ENCODE data around the gene EYA3.
A peak's percentile ranks its signal among the peaks of the same experiment; 100 is the strongest.

Gene EYA3

GRCh38 chr1:27954186-27954585 is 134.2 kb downstream of the EYA3 start:
- no peak for FAIRE-seq

GRCh38 chr1:27952147-27952546 is 136.3 kb downstream of the EYA3 start:
- FAIRE-seq (no peak), DNase-seq (ENCODE audit: insufficient read length, low spot score) (no peak)
- no peak for TF ChIP-seq POLR2A (IDR thresholded peaks at IDR 0.05; ENCODE audit: low read depth, low read length)

More at GRCh38 chr1:27954186-27954585, 134.2 kb downstream of the EYA3 start:
- no peak for TF ChIP-seq POLR2A (IDR thresholded peaks at IDR 0.05; ENCODE audit: low read depth, low read length)
- no peak for DNase-seq (ENCODE audit: insufficient read length, low spot score)

- DNase-seq (ENCODE audit: insufficient read length, low spot score) (no peak), FAIRE-seq (no peak)
- no peak for TF ChIP-seq POLR2A (IDR thresholded peaks at IDR 0.05; ENCODE audit: low read depth, low read length)
These were observed 137.0 kb downstream of the EYA3 start for GRCh38 chr1:27951396-27951795.

GRCh38 chr1:27949027-27949426 is 139.4 kb downstream of the EYA3 start:
- no peak for FAIRE-seq
- TF ChIP-seq POLR2A (IDR thresholded peaks at IDR 0.05; ENCODE audit: low read depth, low read length) = no peak
- no peak for DNase-seq (ENCODE audit: insufficient read length, low spot score)

GRCh38 chr1:27945020-27945419 is 143.4 kb downstream of the EYA3 start:
- no peak for DNase-seq (ENCODE audit: insufficient read length, low spot score)

GRCh38 chr1:27941671-27942540 is 146.5 kb downstream of the EYA3 start:
- DNase-seq (ENCODE audit: insufficient read length, low spot score) (no peak), FAIRE-seq (no peak)
- no peak for TF ChIP-seq POLR2A (IDR thresholded peaks at IDR 0.05; ENCODE audit: low read depth, low read length)

More at GRCh38 chr1:27945020-27945419, 143.4 kb downstream of the EYA3 start:
- no peak for FAIRE-seq
- no peak for TF ChIP-seq POLR2A (IDR thresholded peaks at IDR 0.05; ENCODE audit: low read depth, low read length)

GRCh38 chr1:27940870-27941560 is 147.4 kb downstream of the EYA3 start:
- FAIRE-seq (no peak), DNase-seq (ENCODE audit: insufficient read length, low spot score) (no peak)
- TF ChIP-seq POLR2A (IDR thresholded peaks at IDR 0.05; ENCODE audit: low read depth, low read length) = no peak

- FAIRE-seq (no peak), DNase-seq (ENCODE audit: insufficient read length, low spot score) (no peak)
- no peak for TF ChIP-seq POLR2A (IDR thresholded peaks at IDR 0.05; ENCODE audit: low read depth, low read length)
These were observed 148.1 kb downstream of the EYA3 start for GRCh38 chr1:27940297-27940696.

GRCh38 chr1:27938488-27938887 is 149.9 kb downstream of the EYA3 start:
- TF ChIP-seq POLR2A (IDR thresholded peaks at IDR 0.05; ENCODE audit: low read depth, low read length) = no peak
- DNase-seq (ENCODE audit: insufficient read length, low spot score) (no peak), FAIRE-seq (no peak)

- TF ChIP-seq POLR2A (IDR thresholded peaks at IDR 0.05; ENCODE audit: low read depth, low read length) = no peak
These were observed 150.9 kb downstream of the EYA3 start for GRCh38 chr1:27937524-27937836.

GRCh38 chr1:27936370-27936769 is 152.0 kb downstream of the EYA3 start:
- TF ChIP-seq POLR2A (IDR thresholded peaks at IDR 0.05; ENCODE audit: low read depth, low read length) = no peak
- no peak for FAIRE-seq
- DNase-seq (ENCODE audit: insufficient read length, low spot score) = no peak

More at GRCh38 chr1:27937524-27937836, 150.9 kb downstream of the EYA3 start:
- no peak for DNase-seq (ENCODE audit: insufficient read length, low spot score)
- FAIRE-seq = no peak

- FAIRE-seq = no peak
- no peak for DNase-seq (ENCODE audit: insufficient read length, low spot score)
- no peak for TF ChIP-seq POLR2A (IDR thresholded peaks at IDR 0.05; ENCODE audit: low read depth, low read length)
These were observed 152.7 kb downstream of the EYA3 start for GRCh38 chr1:27935721-27936120.

- DNase-seq (ENCODE audit: insufficient read length, low spot score) (peak; percentile 18), FAIRE-seq (no peak)
- TF ChIP-seq POLR2A (IDR thresholded peaks at IDR 0.05; ENCODE audit: low read depth, low read length) = no peak
These were observed 153.4 kb downstream of the EYA3 start, which contains the start of gene SMPDL3B for GRCh38 chr1:27934818-27935549. Gene SMPDL3B, plus strand, starts transcription at chr1:27935000. Its CDS starts 184 bp downstream, at chr1:27935184.

GRCh38 chr1:27931759-27932158 is 156.7 kb downstream of the EYA3 start:
- TF ChIP-seq POLR2A (IDR thresholded peaks at IDR 0.05; ENCODE audit: low read depth, low read length) = no peak
- no peak for DNase-seq (ENCODE audit: insufficient read length, low spot score)
- FAIRE-seq = no peak
